ENCODE results near the gene SMIM45.
"Not testable (repeated sequence)": the region's sequence is repeated elsewhere in the genome, so short reads cannot be mapped to it uniquely, and the experiment has no call there.

The SMIM45 gene

DNA sequence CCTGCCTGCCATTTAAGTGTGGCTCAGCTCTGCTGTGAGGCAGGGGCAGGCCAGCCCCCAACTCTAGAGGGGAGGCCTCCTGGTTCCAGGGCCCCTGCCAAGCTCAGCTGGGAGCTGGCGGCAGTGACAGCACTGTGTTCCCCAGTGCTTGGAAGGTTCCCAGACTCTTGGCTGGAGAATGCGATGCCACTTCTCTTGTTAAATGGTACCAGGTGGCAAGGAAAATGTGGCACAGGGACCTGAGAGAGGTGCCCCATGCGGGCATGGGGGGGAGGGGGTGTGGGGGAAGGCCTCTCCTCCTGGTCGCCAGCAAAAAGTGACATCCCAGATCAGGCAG, 17.0 kb upstream of the SMIM45 start:
- no peak for DNase-seq

DNA sequence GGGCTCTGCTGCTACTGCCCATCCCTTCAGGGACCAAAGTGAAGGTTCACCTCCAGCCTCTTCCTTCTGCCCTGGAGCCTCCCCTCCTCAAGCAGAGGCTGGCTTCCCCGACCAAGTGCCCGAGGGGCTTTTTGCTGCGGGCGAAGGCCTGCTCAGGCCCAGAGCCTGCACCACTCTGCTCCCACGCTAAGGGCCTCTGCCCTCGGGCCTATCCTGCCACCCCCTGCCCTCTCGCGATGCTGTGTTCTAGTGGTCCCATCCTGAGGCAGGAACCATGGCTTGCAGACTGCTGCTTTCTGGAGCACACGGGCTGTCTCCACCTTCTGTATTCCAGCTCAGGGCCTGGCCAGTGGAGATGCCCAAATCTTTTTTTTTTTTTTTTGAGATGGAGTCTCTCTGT, 16.4 kb upstream of the SMIM45 start:
- DNase-seq = no peak

DNA sequence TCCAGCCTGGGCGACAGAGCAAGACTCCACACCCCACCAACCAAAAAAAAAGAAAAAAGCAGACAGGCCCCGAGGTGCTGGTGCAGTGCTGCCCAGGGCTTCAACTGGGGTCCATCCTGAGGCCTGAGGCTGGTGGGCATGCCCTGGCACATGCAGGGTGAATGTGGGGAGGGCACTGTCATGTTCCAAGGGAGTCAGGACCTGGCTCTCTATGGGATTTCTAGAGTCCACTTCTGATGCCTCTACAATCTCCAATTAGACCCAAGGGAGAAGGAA, 15.1 kb upstream of the SMIM45 start:
- DNase-seq = no peak

DNA sequence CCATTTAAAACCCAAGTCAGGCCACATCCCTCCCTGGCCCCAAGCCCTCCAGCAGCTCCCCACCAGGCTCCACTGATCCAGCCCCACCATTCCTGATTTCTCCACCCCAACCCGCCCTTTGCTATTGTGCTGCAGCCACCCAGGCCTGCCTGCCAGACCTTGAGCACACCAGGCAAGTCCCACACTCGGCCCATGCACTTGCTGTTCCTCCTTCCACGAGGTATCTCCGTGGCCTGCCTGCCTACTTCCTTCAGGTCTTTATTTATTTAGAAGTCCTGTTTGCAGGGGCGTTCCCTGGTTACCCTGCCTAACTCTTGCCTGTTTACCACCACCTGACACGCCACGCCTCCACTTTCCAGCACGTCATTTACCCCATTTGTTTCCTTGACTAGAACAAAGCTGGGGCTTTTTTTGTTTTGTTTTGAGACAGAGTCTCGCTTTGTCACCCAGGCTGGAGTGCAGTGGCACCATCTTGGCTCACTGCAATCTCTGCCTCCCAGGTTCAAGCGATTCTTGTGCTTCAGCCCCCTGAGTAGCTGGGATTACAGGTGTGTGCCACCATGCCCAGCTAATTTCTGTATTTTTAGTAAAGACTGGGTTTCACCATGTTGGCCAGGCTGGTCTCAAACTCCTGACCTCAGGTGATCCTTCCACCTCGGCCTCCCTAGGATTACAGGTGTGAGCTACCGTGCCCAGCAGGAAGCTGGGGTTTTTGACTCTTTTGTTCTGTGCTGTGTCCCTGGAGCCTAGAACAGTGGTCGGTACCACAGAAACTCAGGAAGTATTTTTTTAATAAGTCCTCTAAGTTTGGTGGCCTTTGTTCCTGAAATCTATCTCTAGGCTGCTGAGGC, 11.7 kb upstream of the SMIM45 start:
- peak; percentile 90 for DNase-seq

DNA sequence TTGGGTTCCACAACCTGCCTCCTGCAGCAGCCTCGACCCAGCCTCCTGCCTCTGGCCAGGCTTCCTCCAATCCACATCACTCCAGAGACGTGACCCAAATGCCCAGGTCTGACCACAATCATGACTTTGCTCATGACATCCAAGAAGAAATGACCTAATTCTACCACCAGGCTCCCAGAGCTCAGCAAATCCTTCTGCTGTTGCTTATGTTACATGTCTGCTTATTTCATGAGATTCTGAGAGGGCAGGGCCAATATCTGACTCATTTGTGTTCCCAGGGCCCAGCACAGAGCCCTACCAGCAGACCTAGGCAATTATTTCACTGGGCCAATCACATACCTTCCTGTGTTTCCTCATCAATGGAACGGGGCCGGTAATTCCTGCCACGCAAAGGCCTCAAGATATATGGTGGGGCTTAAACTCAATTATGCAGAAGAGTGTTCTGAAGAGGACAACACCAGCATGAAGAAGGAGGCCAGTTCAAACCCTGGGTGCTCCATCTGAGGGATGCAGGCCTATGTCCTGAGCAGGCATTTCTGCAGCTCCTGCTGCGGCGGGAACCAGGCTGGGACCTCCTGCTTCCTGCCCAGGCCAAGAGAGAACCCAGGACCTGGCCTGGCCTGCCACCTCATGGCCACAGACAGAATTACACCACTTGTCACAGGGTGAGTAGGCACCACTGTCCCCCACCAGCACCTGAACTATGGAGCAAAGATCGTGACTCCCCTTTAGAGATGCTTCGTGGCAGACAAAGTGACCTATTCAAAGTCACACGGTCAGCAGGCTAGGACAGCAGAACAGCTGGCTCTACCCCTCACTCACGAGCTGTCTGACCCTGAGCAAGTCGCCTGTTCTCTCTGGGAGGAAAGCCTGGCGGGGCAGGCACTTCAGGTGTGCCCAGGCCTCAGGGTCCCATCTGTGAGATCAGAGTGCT, 10.9 kb upstream of the SMIM45 start:
- peak; percentile 90 for DNase-seq

DNA sequence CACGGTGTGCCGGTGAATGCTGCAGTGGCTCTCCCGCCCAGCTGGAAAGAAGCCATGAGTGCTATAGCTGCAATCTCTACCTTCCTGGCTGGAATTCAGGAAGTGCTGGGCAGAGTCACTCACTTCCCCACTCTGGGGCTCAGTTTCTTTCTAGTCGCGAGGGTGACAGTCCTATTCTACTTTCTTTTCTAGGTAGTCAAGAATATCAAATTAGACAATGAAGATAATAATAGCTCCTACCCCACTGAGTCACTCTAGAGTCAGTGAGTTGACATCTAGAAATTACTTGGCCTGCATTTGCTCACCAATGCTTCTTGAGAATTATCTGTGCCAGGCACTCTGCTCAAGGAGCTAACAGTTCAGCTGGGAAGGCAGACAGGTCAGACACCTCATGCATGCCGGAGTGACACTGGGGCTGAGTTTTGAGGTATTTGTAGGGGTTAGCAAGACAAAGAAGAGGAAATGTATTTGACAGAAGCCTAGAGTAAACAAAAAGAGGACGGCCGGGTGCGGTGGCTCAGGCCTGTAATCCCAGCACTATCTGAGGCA, 8.2 kb upstream of the SMIM45 start:
- DNase-seq = no peak

DNA sequence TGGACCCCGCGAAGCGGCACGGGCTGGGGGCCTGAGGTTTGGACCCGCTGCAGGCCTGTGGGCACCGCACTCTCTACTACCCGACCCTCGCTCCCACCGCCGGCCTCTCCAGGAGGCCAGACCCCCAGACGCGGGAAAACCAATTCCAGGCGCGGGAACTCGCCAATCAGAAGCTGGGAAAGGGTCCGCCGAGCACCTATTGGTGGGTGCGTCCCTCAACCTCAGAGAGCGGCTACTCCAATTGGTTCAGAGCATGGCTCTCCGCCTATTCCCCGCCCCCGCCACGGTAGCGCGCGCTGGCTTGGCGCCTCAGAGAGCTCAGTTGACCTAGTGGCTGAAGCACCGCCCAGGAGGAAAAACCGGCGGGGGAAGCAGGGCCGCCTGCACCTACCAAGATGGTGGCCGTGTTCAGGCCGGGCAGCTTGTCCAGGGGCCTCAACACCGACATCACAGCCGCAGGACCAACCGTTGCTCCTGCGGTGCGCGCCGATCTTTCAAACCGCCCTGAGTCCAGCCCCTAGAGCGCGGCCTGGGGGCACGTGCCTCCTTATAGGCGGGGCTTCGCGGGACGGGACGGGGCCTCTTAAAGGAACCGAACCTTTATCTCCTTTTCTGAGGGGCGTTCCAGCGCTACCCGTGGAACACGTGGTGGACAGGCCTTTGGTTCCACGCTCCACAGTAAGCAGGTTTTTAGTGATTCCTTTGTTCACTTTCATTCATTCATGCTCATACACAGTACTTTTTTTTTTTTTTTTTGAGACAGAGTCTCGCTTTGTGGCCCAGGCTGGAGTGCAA, 5.1 kb upstream of the SMIM45 start, which contains the start of gene CENPM:
CENPM (minus strand) TSS at position 524 of the 795 bp plus-strand sequence; CDS start at position 448, 76 bp downstream.
- DNase-seq = peak; percentile 96

DNA sequence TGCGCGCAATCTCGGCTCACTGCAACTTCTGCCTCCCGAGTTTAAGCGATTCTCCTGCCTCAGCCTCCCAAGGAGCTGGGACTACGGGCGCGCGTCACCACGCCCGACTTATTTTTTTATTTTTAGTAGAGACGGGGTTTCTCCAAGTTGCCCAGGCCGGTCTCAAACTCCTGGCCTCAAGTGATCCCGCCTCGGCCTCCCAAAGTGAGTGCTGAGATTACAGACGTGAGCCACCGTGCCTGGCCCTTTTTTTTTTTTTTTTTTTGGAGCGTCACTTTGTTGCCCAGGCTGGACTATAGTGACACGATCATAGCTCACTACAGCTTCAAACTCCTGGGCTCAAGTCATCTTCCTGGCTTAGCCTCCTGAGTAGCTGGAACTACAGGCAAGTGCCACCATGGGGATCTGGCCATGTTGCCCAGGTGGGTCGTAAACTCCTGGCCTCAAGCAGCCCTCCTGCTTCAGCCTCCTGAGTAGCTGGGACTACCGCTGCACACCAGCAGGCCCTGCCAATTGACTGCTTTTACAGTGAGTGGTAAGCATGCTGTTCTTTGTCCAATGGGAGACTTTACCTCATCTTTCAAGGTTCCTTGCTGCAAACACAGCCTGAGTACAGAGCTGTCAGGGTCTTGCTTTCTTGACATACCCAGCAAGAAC, 4.4 kb upstream of the SMIM45 start:
- no peak for DNase-seq

DNA sequence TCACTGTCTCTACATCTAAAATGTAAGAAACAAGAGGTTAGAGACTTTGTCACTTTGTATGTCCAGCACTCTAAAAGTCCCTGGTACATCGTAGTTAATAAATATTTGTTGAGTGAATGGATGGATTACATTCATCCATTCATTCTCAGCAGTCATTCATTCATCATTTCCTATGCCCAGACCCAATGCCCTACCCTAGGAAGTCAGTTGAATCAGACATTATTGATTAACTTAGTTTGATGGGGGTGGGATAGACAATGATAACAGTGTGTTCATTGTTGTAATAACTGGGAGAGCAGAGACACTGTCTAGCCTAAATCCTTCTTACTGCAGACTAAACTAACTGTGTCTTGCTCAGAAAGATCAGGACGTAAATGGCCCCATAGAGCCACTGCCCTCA, 3.8 kb upstream of the SMIM45 start:
- DNase-seq = no peak

DNA sequence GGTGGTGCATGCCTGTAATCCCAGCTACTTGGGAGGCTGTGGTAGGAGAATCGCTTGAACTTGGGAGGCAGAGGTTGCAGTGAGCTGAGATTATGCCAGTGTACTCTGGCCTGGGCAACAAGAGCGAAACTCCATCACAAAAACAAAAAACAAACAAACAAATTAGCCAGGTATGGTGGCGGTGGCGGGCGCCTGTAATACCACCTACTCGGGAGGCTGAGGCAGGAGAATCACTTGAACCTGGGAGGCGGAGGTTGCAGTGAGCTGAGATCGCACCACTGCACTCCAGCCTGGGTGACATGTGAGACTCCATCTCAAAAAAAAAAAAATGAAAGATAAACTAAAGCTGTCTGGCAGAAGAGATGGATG, 3.0 kb upstream of the SMIM45 start:
- not testable (repeated sequence) for DNase-seq

DNA sequence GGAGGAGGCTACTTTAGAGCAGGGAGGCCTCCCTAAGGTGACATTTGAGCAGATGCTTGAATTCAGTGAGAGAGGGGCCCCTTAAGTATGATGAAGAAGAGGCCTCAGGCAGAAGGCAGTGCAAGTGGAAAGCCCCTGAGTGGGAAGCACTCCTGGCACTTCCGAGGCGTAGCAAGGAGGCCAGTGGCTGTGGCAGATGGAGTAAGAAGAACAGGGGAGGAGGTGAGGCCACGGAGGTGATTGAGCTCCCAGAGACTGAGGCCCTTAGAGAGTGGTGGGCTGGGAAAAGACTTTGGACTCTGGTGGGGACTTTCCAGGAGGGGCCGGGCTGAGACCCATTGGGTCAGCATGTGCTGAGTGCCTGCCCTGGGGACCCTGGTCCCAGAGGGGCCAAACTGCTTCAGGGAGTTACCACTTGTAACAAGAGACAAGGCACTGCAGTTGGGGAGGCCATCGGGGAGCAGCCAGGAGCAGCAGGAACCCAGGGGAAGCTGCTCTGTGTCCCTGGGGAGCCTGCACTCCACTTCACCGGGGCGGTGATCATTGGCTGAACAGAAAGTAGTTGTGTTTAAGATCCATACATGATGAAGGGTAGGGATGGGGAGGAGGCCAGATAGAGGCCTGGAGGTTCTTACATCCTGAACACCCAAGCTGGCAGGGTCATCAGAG, 2.5 kb upstream of the SMIM45 start:
- DNase-seq = no peak

DNA sequence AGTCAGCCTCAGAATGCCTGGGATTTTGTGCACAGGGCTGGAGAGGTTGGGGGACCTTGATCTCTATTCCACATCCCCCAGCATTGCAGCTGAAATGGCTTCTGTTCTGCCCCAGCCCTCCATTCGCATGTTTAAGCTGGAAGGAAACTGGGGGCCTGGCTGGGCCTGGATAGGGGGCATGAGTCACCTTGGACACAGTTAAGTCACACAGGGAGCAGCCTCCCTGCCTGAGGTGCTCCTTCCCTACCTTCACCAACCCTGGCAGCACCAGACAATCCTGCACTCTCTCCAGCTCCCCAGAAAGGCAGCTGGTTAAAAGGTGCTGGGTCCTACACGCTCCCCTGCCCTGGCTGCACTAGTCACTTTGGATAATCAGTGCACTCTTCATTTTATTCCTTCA, 763 bp downstream of the SMIM45 start:
- DNase-seq = no peak

DNA sequence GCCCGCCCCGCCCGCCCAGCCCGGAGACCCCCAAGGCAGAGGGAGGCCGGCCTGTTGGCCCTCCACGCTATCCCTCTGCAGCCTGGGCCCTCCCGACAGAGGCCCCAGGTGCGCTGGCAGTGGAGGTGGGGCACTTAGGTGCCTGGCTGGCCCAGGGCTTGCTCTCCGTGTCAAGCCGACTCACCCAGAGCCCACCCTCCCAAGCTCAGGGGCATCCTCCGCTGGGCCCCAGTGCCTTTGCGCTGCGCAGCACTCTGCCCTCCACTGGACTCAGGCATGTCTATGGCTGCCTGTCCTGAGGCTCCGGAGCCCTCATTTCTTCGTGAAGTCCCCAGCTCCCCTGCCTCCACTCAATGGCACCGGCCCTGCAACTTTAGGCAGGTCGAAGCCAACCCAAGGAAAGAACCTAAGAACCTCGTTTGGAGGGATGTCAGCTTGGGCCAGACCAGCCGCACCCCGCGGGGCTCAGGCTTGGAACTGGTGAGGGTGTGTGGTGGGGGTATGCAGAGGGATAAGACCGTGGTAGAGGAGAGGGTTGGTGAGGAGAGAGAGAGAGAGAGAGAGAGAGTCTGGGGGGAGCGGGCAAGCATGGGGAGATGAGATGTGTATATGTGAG, 6.1 kb downstream of the SMIM45 start:
- DNase-seq = no peak

DNA sequence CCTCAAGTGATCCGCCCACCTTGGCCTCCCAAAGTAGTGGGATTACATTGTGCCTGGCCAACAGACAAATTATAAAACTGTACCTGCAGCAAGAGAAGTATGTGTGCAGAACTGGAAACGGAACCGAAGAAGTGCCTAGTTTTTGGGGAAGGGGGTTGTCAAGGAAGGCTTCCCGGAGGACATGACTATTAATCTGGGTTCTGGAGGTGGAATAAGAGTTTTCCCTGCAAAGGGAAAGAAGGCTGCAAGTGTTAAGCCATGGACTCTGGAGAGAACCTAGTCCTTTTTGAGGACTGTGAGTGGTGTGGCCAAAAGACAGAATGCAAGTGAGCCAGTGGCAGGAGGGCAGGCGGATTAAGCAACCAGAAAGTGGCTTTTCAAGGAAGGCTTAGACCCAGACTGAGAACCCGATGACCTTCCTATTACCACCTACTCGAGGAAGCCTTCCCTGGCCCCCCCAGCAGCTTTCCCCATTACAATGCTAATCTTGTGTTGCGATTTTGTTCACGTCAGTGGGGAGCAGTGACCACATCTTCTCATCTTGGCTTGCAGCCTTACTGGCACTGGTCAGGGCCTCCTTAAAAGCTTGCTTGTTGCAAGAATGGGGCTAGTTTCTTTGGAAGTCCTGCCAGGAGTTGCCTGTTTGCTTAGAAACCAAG, 11.6 kb downstream of the SMIM45 start:
- DNase-seq = no peak

DNA sequence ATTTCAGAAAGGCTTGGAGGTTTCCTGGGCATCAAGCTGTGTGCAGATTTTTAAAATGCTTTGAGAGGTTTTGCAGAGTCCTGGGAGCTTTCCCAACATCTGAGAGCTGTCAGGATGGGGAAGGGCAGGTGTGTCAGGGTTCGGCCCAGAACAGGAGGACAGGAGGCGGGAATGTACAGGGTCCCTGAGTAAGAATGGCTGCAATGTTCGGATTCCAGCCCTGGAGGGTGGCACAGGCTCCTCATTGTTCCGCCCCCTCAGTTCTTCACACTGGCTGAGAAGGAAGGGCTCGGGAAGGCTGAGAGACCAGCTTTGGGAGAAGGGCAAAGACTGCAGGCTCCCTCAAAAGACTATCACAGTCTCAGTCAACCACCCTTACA, 12.2 kb downstream of the SMIM45 start:
- no peak for DNase-seq

DNA sequence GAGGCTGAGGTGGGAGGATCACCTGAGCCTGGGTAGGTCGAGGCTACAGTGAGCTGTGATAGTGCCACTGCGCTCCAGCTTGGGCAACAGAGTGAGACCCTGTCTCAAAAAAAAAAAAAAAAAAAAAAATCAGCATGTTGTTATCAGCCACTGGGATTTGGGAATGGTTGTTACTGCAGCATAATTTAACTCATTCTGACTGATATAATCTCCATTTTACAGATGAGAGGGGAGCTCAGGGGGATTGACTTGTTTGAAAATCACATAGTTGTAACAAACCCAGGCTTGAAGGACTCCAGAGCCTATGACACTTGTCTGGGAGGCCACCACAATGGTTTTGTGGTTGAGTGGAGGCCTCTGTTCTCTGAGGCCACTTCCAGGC, 14.3 kb downstream of the SMIM45 start:
- no peak for DNase-seq

DNA sequence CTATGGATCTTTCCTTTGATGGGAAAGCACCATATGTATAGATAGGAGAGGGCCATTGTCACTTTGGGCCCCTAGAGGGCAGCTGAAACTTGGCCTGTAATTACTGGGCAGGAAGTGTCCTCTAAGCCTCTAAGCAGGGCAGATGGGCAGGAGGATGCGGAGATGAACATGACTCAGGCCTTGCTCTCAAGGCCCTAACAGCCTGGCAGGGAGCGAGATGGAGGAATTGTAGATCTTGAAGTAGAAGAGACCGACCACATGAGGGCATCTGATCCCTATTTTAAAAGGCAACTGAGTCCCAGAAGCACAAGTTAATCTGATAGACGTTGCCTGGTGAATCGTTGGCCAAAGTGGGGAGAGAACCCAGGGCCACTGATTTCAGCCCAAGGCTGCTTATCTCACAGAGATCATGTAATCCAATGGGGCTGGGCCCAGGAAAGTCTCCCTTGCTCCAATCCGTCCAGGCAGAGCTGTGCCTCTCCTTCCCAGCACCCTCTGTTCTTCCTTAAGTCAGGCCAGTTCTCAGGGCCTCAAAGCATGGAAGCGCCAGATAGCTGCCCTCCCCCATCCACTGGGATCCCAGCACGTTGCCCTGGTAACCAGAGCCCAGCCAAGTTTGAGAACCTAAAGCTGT, 14.8 kb downstream of the SMIM45 start:
- DNase-seq = no peak

DNA sequence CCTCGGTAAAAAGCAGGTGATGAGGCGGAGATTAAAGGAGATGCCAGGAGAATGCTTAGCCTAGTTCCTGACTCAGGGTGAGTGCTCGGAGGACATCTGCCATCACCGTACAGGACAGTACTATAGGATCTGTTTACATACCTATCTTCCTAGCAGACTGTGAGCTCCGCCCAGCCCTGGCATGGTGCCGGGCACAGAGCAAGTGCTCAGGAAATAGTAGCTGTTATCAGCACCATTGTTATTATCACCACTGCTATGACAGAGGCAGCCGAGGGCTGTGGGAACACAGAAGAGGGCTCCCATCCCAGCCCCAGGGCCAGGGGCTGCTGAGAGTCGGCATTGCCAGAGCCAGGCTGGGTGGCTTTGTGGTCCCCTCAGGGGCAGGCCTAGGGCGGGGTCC, 16.7 kb downstream of the SMIM45 start:
- no peak for DNase-seq

DNA sequence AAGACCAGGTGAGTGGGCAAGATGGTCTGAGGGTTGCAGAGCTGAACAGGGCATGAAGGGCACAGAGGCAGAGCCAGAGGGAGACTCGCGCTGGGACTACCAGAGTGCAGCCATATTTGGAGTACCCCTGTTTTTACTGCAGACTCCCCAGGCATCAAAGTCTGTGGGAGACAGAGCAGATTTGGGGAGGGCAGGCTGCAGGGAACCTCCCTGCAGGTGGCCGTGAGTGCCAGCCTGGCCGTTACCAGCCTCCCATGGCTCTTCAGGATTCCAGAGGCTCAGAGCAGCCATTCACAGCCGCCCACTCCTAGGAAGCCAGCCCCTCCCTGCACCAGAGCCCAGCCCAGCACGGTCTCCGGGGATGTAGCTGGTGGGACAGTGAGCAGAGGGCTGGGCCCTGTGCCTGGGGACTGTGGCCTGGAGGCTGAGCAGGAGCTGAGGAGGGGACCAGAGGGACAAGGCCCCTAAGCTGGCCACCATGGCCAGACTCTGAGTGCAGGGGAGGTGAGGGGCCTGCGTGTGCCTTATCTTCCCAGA, 17.2 kb downstream of the SMIM45 start, which contains the start of gene SEPTIN3:
SEPTIN3 (plus strand) TSS at position 334 of the 537 bp plus-strand sequence. CDS start 2,050 bp downstream, outside the sequence.
- DNase-seq = no peak

DNA sequence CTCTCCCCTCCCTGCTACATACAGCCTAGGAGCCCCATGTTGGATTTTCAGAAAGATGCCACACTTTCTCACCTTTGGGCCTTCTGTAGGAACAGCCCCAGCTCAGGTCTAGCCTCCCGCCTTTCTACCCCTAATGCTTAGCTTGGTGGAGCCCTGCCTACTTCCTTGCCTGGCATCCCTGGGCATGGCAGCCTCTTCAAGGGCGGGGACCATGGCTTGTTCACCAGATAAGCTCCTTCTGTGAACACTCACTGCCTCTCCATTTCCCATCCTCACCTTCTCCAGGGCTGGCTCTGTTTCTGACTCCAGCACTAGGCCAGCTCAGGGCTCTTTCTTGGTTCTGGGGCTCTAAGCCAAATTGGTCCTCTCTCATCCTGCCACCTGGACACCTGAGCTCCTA, 18.7 kb downstream of the SMIM45 start:
- no peak for DNase-seq

Data from activated CD8-positive, alpha-beta memory T cell treated with anti-CD3 and anti-CD28 coated beads, Interleukin-2, amount 50 U/mL, for 48 hours (primary cell).